ENCODE measurements around the gene DNAH2. TPM values are rescaled to one million over a fixed set of nuclear protein-coding genes. Genes with fewer than 3 reads are reported as not detected.

DNAH2 gene
- total RNA-seq, 1 experiment from 2014 or later: 2.0 TPM

DNA sequence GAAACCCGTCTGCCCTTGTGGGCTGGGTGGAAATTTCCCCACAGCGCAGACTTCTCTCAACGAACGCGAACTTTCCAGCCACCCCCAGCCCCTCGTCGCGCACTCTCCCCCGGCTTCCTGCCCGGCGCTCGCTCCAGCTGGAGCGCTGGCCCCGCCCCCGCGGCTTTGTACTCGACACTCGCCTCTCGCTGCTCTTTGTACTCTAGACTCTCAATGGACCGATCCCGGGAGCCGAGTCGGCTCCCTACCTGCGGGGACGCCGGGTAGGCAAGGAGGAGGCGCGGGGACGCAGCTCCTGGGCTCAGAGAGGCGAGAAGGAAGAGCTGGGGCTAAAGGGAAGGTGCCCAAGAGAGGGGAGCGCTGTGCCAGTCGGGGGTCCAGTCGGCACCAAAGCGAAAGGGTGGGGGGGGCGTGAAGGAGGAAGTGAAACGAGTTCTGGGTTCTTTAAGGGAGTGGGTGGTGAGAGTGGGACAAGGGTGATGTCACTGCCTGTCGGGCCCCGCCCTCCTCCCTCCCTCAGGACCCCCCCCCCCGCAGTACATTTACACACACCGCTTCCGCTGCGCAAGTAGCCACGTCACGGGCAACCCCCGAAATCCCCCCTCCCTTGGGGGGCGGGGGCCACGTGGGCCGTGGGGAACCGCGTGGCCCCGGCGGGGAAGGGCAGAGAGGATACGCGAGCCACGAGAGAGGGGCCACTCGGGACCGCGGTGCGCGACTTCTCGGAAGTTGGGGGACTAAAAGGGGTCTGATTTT is 126.2 kb downstream of the DNAH2 start:
- Histone ChIP-seq H3K4me3 (replicated peaks in 1 of 2; ENCODE audit: low read depth in 1 of 2, low read length in 2 of 2) (peak overlapping the region; percentile 92 to 94), H3K9ac (ENCODE audit: low read length) (peak overlapping the region; percentile 99), H4K20me1 (ENCODE audit: insufficient read depth) (no peaks in the 10 kb centered on the region), H3K36me3 (ENCODE audit: control insufficient read depth in 1 of 2, insufficient read depth in 2 of 2, low read length in 2 of 2) (peaks cover 0 to 21% of the 10 kb centered on the region in 2 experiments; a peak in 3 of 4 replicates), H3K4me1 (ENCODE audit: control insufficient read depth in 1 of 2, insufficient read depth in 2 of 2, low read length in 2 of 2) (peaks cover 30 to 42% of the 10 kb centered on the region in 2 experiments), H3K4me2 (ENCODE audit: low read length) (peak overlapping the region; percentile 99), H3K27me3 (ENCODE audit: insufficient read depth, low read length) (no peaks in the 10 kb centered on the region), H2AFZ (ENCODE audit: low read depth, low read length, poor library complexity, severe bottlenecking) (no peak overlapping the region), H3K9me2 (ENCODE audit: insufficient read depth) (no peaks in the 10 kb centered on the region), H3K27ac (ENCODE audit: low read depth, low read length) (peak overlapping the region; percentile 97), H3K9me3 (ENCODE audit: control insufficient read depth in 1 of 2, insufficient read depth in 1 of 2, low read depth in 1 of 2, low read length in 2 of 2) (no peaks in the 10 kb centered on the region), H3K79me2 (ENCODE audit: insufficient read depth, low read length) (peaks cover 61% of the 10 kb centered on the region)
- intact Hi-C loops (cut with micrococcal nuclease): loop anchor here (1.0 to 5.0 kb wide), 2 partner anchors 8 to 101 kb away; no protein-coding TSS in a partner anchor
- TF ChIP-seq JUND (IDR thresholded peaks at IDR 0.05) (no peak), RAD21 (IDR thresholded peaks at IDR 0.05; ENCODE audit: low read depth) (no peak), SRF (IDR thresholded peaks at IDR 0.05; ENCODE audit: low read depth) (no peak), EZH2 (IDR thresholded peaks at IDR 0.05) (no peak), TCF7L2 (IDR thresholded peaks at IDR 0.05; ENCODE audit: borderline replicate concordance, extremely low read depth, insufficient read depth, insufficient read length) (peak; percentile 85), ELF1 (IDR thresholded peaks at IDR 0.05; ENCODE audit: borderline replicate concordance, low read depth) (no peak)
- TF ChIP-seq, protein P1, sequence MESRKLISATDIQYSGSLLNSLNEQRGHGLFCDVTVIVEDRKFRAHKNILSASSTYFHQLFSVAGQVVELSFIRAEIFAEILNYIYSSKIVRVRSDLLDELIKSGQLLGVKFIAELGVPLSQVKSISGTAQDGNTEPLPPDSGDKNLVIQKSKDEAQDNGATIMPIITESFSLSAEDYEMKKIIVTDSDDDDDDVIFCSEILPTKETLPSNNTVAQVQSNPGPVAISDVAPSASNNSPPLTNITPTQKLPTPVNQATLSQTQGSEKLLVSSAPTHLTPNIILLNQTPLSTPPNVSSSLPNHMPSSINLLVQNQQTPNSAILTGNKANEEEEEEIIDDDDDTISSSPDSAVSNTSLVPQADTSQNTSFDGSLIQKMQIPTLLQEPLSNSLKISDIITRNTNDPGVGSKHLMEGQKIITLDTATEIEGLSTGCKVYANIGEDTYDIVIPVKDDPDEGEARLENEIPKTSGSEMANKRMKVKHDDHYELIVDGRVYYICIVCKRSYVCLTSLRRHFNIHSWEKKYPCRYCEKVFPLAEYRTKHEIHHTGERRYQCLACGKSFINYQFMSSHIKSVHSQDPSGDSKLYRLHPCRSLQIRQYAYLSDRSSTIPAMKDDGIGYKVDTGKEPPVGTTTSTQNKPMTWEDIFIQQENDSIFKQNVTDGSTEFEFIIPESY (IDR thresholded peaks at IDR 0.05; ENCODE audit: extremely low read depth, insufficient replicate concordance, low read length): peak; percentile 6
- DNase-seq (ENCODE audit: low read depth, low spot score) (no peak), ATAC-seq (peak; percentile 38)
- ChIA-PET RAD21 (ENCODE audit: low non-redundant PET in 1 of 2, low total read pairs in 2 of 2, uncharacterized antibody in 2 of 2, unreplicated experiment in 2 of 2) (interaction anchor here in 1 of 2 experiments (1.9 kb wide), 1 partner anchor 19 kb away, joined by 4 read pairs; no protein-coding TSS in a partner anchor), POLR2A (interaction anchor here (1.4 to 3.7 kb wide), 5 partner anchors 8 to 157 kb away, joined by 5 to 45 read pairs (median 7); partner anchors contain the start of genes CYB5D1, KDM6B, NAA38 and TP53), CTCF (interaction anchor here (0.9 to 2.5 kb wide), 2 partner anchors 19 to 100 kb away, joined by 3 to 8 read pairs; no protein-coding TSS in a partner anchor)
- BruUV-seq (replicated peaks): TSS peak; percentile 16
